Measurements from ENCODE around the gene RALB.
A peak's percentile ranks its signal among the peaks of the same experiment; 100 is the strongest.
"Not testable (repeated sequence)": the region's sequence is repeated elsewhere in the genome, so short reads cannot be mapped to it uniquely, and the experiment has no call there.

RALB gene

GRCh38 chr2:120293096-120294007 is 40.7 kb downstream of the RALB start:
- no peak for DNase-seq (ENCODE audit: low read depth in 2 of 2)

- no peak for DNase-seq (ENCODE audit: low read depth in 2 of 2)
Observed at GRCh38 chr2:120294008-120294340, 41.3 kb downstream of the RALB start.

GRCh38 chr2:120298173-120298835 is 45.7 kb downstream of the RALB start:
- no peak for DNase-seq (ENCODE audit: low read depth in 2 of 2)

DNA sequence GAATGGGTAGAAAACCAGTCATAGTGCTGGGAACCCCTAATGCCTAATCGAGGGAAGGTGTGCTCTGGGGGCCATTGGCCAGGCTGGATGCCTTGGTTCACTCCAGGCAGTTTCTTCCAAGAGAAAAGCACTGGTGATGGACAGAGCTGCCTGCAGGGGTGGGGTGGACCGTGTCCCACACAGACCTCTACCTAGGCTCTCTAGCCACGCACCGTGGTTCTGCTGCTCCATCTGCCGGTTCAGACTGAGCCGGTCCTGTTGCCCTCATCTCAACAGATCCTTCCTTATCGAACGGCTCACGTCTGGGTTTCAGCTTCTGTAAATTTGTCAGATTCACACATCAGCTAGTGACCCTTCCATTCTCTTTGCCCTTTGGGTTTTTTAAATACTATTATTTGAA is 46.4 kb downstream of the RALB start:
- DNase-seq (ENCODE audit: low read depth in 2 of 2) = no peak

DNA sequence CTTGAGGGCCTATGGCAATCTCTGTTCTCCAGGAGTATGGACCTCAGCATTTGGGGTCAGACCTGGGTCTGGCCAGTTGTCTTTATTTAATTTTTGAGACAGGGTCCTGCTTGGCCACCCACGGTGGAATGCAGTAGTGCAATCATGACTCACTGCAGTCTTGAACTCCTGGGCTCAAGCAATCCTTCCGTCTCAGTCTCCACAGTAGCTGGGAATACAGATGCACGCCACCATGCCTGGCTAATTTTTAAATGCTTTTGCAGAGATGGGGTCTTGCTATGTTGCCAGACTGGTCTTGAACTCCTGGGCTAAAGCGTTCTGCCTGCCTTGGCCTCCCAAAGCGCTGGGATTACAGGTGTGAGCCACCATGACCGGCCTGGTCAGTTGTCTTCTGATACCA is 46.9 kb downstream of the RALB start:
- DNase-seq (ENCODE audit: low read depth in 2 of 2) = no peak

DNA sequence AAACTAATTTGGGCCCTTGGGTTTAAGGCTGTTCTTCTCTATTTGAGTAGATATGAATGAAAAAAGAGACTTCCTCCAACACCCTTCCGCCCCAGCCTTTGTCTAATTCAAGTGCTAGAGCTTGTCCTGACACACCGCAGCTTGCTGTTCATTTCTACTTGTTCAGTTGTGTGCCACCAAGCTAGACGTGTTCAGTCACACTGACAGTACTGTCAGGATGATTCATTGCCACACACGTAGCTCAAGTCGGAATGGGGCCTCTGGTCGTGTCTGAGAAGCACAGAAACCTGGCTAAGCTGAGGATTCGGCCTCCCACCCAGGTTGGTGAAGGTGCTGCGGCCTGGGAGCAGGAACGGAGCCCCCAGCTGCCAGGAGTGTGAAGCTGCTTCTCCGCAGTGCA is 47.7 kb downstream of the RALB start:
- DNase-seq (ENCODE audit: low read depth in 2 of 2) = no peak

- no peak for DNase-seq (ENCODE audit: low read depth in 2 of 2)
Observed at GRCh38 chr2:120301284-120301683, 48.6 kb downstream of the RALB start.

DNA sequence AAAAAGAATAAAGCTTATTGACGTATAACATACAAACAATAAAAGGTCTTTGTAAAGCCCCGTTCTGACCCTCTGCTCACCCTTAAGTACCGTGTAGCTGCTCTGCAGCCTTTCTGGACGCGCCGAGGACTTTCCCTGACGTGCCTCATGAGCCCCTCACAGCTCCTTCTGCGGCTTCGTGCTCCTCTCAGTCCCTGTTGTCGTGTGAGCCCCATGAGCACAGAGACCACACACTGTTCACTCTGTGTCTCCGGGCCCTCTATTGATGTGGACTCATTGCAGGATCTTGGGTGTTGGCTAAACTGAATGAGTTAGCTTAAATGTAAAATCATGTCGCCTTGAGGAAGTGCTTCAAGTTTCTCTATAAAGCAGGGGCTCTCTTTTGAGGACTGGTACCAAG is 49.6 kb downstream of the RALB start:
- no peak for DNase-seq (ENCODE audit: low read depth in 2 of 2)

GRCh38 chr2:120303177-120303576 is 50.5 kb downstream of the RALB start:
- no peak for DNase-seq (ENCODE audit: low read depth in 2 of 2)

- no peak for DNase-seq (ENCODE audit: low read depth in 2 of 2)
Observed at GRCh38 chr2:120305296-120305695, 52.6 kb downstream of the RALB start.

GRCh38 chr2:120305937-120306490 is 53.4 kb downstream of the RALB start:
- DNase-seq (ENCODE audit: low read depth in 2 of 2) = no peak

GRCh38 chr2:120307482-120307881 is 54.8 kb downstream of the RALB start:
- DNase-seq (ENCODE audit: low read depth in 2 of 2) = no peak

- peak in 1 of 2 donors; percentile 2 for DNase-seq (ENCODE audit: low read depth in 2 of 2)
Observed at GRCh38 chr2:120308038-120308910, 55.6 kb downstream of the RALB start.

DNA sequence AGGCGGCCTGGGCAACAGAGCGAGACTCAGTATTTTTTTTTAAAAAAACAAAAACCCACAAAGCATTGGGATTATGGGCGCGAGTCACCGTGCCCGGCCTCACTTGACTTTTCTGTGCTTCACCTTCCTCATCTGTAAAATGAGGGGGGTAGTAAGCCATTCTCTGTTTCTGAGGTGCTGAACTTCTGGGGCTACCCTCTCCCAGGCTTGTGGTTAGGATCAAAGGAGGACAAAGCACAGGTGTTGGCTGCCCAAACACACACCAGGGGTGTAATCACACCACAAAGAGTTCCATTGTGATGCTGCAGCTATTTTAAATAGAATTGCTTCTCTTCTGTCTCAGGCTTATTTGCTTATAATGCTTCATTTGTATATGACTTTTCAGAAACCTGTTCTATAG is 57.5 kb downstream of the RALB start:
- DNase-seq (ENCODE audit: low read depth in 2 of 2) = no peak

DNA sequence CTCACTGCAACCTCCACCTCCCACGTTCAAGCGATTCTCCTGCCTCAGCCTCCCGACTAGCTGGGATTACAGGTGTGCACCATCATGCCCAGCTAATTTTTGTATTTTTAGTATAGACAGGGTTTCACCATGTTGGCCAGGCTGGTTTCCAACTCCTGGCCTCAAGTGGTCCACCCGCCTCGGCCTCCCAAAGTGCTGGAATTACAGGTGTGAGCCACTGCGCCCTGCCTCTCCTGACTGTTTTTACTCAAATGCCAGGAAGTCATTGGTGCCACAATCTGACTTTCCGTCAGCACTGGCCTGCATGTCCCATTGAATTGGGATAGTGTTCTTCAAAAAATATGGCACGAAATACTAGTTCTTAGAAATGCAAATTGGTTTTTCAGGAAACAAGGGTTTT is 58.2 kb downstream of the RALB start:
- DNase-seq (ENCODE audit: low read depth in 2 of 2) = not testable (repeated sequence)

DNA sequence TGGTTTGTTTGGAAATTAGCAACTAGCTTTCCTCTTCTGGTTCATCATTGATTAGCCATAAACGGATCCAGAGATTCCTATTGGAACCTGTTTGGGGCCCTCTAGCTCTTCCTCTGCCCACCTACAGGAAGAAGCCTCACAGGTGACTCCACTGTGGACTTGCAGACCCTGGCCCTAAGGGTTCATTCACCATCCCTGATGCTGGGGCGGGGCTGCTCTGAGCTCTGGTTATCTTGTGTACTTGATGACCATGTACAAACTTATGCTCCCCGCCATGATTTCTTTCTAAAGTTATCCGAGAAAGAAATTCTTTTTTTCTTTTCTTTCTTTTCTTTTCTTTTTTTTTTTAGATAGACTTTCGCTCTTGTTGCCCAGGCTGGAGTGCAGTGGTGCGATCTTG is 59.4 kb downstream of the RALB start:
- DNase-seq (ENCODE audit: low read depth in 2 of 2) = no peak

DNA sequence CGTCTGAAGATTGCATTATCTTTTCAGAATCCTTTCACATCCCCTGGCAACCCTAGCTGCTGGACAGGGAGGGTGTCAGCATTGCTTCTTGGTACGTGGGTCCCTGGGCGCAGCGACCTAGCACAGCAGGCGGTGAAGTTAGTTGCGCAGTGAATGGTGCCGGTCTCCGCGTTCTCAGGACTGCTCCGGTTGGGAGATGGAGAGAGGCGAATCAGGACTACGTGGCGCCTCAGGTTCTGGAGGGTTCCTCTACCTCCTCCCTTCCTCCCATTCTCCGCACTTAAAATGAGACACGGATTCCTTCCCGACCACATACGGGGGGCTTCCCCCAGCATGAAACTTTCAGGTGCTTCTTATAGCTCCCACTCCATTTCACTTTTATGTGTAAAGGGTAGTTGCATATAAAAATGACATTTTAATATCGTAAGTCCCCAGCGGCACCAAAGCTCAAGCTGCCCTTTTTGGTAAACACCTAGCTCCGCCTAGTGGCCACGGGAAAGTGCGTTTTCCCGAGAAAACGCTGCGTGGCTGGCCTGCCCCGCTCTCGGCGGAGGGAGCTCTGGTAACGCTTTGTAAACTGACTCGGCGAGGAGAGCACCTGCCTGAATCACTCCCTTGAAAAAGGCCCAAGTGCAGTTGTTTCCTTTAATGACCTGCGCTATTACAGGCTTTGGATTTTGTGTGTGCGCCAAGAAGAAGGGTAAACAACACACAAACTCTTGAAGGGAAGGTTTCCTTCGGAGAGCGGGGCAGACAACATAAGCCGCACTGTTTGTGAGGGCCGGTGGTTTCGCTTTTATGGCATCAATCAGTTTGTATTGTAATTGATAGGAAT is 60.4 kb downstream of the RALB start:
- peak; percentile 61 for DNase-seq (ENCODE audit: low read depth in 2 of 2)

DNA sequence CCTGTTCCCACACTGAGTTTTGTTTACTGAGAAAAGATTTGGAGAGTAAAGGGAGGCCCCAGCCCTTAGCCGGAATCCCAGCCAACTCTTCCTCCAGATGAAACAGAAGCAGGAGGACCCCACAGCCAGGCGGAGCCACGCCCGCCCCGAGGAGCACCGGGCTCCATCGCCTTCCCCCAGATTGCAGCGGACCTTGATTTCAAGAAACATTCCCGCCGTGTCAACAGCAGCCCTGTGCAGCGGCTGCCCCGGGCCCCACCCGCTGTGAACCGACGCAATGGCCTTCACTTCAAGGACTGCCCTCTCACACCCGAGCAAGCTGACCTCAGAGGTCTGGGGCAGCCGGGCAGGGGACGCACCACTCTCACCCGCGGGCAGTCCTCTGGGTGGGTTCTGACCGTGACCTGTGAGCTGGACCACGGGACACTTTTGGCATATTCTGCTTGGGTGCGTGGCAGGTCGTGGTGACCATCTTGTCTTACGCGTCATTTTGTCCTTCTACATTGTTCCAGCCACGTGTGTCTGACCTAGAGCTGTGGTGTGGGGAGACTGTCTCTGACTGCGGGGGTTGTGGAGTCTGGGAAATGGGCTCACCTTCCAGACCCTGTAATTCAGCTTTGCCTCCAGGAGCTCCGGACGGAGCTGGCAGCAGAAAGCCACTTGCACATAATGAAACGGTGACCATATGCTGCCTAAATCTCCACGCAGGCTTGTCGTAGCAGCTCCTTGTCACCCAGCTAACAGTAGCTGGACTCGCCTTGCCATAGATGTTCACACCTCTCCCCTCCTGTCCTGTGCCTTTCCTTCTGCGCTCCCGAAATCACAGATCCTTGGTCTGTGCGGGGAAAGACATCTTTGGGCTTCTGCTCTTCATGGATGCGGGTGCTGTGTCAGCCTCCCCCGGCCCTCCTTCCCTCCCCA is 61.3 kb downstream of the RALB start:
- DNase-seq (ENCODE audit: low read depth in 2 of 2) = no peak

DNA sequence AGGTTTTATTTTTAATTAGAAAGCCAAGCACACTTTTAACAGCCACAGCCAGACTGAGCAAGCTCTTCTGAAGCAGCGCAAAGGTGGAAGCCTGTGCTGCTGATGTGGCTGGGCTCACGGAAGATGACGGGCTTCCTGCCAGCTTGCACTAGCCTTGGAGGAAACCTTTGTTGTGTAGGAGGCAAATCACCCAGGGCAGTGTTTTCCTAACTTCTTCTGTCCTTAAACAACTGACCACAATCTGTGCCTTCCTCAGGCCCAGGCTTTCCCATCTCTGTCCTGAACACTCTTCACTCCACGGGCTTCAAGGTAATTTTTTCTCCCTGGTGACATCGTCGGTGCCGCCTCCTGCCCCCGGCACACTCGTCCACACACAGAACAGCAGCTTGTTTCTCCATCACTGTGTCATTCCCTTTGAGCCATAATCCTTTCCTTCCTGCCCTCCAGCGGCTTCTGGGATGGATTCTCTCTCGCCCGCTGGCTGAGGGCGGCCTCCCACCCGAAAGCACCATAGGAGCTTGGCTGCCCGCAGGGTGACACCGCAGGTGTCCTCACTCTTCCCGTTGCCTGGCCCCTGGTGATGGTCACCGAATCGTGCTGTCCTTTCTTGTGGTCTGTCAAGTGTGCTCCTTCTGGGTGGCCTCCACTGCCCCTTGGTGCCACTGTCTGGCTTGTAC is 62.2 kb downstream of the RALB start:
- no peak for DNase-seq (ENCODE audit: low read depth in 2 of 2)
